NB4 (cell line): Measurements from ENCODE around the gene NPY4R2.
"Not testable (repeated sequence)": the region's sequence is repeated elsewhere in the genome, so short reads cannot be mapped to it uniquely, and the experiment has no call there.

Source experiments
- DNase-seq: peaks from one replicate; pipeline ENCODE4 v3.0.0; 2010; ENCODE audit warnings: low read depth
- H3K4me3 ChIP-seq: one replicate; pipeline ENCODE4 v1.5.1; 2011; ENCODE audit warnings: mild to moderate bottlenecking, low read depth, low read length, moderate library complexity

NPY4R2 gene, protein sequence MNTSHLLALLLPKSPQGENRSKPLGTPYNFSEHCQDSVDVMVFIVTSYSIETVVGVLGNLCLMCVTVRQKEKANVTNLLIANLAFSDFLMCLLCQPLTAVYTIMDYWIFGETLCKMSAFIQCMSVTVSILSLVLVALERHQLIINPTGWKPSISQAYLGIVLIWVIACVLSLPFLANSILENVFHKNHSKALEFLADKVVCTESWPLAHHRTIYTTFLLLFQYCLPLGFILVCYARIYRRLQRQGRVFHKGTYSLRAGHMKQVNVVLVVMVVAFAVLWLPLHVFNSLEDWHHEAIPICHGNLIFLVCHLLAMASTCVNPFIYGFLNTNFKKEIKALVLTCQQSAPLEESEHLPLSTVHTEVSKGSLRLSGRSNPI

GRCh38 chr10:47918475-47918874, at the start of gene NPY4R2:
NPY4R2 (plus strand) TSS chr10:47918662; CDS start chr10:47921988, 3,326 bp downstream.
- DNase-seq, H3K4me3 ChIP-seq: not testable (repeated sequence)

GRCh38 chr10:47870887-47871286, 47.6 kb upstream of the NPY4R2 start:
- DNase-seq, H3K4me3 ChIP-seq: not testable (repeated sequence)

- DNase-seq, H3K4me3 ChIP-seq: not testable (repeated sequence)
Observed at GRCh38 chr10:47871485-47872180, 46.8 kb upstream of the NPY4R2 start.

GRCh38 chr10:47872236-47872635, 46.2 kb upstream of the NPY4R2 start:
- H3K4me3 ChIP-seq, DNase-seq: not testable (repeated sequence)

- not testable (repeated sequence) for H3K4me3 ChIP-seq, DNase-seq
Observed at GRCh38 chr10:47884239-47884638, 34.2 kb upstream of the NPY4R2 start.

- DNase-seq, H3K4me3 ChIP-seq: not testable (repeated sequence)
Observed at GRCh38 chr10:47884934-47885333, 33.5 kb upstream of the NPY4R2 start.

GRCh38 chr10:47886356-47886755, 32.1 kb upstream of the NPY4R2 start:
- DNase-seq, H3K4me3 ChIP-seq: not testable (repeated sequence)

- not testable (repeated sequence) for H3K4me3 ChIP-seq, DNase-seq
Observed at GRCh38 chr10:47886827-47887226, 31.6 kb upstream of the NPY4R2 start.

DNA sequence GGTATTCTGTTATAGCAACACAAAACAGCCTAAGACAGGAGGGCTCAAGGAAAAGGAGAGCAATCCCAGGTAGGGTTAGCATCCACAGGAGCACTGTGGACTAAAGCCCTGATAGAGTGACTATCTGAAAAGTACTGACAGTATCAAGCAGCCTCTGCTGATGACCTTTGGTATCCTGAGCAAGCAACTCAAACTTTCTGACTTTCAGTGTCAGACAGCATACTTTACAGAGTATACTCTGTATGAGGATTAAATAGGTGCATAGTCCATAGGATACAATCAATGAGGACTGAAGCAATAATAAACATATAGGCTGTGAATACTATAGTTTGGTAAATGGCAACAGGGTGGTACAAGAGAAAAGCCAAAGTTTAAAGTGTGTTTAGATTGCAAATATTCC, 27.7 kb upstream of the NPY4R2 start:
- not testable (repeated sequence) for DNase-seq, H3K4me3 ChIP-seq

GRCh38 chr10:47892494-47893261, 25.8 kb upstream of the NPY4R2 start:
- DNase-seq, H3K4me3 ChIP-seq: not testable (repeated sequence)

DNA sequence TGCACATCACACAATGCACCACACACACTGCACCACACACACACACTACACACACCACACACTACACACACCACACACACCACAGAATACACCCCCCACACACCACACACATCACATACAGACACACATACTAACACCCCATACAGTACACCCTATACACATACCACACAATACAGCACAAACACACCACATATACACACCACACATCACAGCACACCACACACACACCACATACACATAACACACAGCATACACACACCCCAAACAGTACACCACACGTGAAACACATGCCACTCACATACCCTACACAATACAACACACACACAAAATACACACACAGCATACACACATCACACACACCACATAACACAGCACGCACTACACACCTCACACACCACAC, 23.9 kb upstream of the NPY4R2 start:
- DNase-seq, H3K4me3 ChIP-seq: not testable (repeated sequence)

DNA sequence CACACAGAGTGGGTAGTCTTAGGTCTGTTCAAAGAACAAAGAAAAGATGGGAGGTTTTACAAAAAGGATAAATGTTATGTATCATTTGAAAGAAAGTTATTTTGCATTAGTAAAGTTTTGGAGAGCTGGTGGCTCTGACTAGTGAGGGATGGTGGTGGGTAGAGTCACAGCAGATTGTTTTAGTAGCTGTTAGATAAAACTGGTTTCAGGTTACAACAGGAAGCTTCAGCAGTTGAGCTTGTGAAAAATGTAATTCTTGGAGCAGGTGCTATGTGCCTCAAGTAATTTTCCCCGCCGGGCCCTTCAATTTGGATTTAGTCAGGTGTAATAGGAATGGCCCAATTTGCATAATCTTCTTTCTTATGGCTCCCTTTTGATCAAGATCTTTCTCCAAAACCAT, 20.6 kb upstream of the NPY4R2 start:
- DNase-seq, H3K4me3 ChIP-seq: not testable (repeated sequence)

DNA sequence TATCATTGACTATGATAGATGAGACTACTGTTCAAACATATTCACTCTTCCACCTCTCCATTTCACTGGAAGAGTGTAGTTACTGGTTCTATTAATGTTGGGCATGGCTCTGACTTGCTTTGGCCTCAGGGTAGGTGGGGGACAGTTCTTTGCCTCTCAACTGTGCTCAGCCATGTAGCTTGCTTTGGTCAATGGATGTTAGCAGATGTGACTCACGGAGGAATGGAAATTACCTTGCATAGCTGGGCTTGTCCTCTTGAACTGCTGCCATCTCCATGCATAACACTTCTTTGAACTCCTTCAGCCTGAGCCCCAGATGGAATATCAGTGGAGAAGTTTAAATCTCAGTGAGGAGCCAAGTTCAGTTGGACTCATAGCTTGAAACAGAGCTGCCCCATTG, 9.1 kb upstream of the NPY4R2 start:
- DNase-seq, H3K4me3 ChIP-seq: not testable (repeated sequence)

DNA sequence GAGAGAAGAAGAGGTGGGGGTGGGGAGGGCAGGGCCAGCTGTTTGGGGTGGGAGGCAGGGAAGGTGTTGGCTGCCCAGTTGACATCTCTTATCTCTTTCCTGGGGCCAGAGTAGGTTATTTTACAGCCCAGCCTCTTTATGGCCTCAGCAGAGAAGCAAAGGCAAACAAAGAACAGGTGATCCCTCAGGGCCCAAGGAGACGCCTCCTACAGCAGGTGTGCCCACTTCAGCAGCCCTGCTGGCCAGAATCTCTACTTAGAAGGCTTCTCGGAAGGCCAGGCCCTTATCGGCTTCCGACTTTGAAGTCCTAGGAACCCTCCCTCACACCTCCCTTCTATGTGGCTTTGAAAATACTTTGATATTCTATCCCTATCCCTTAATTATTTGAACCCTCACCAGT, 8.0 kb upstream of the NPY4R2 start:
- H3K4me3 ChIP-seq, DNase-seq: not testable (repeated sequence)

DNA sequence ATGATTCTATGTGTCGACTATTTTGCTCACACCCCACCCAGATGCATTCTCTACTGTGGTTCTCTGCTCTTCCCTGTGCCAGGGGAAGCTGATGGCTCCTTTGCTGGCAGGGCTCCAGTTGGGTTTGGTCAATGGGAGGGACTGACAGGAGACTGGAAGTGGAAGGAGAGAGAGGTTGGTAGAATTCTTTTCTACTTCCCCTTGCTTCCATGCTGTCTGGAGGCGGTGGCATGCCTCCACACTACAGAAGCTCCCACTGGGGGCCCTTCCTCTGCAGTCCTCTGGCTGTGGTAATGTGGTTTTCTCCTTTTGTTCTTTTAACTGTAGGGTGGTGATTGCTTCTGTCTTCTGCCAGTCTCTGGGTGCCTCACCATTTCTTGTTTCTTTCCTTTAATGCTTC, 4.4 kb upstream of the NPY4R2 start:
- DNase-seq, H3K4me3 ChIP-seq: not testable (repeated sequence)
